ENCODE data around the gene LTA.

LTA gene, protein sequence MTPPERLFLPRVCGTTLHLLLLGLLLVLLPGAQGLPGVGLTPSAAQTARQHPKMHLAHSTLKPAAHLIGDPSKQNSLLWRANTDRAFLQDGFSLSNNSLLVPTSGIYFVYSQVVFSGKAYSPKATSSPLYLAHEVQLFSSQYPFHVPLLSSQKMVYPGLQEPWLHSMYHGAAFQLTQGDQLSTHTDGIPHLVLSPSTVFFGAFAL

DNA sequence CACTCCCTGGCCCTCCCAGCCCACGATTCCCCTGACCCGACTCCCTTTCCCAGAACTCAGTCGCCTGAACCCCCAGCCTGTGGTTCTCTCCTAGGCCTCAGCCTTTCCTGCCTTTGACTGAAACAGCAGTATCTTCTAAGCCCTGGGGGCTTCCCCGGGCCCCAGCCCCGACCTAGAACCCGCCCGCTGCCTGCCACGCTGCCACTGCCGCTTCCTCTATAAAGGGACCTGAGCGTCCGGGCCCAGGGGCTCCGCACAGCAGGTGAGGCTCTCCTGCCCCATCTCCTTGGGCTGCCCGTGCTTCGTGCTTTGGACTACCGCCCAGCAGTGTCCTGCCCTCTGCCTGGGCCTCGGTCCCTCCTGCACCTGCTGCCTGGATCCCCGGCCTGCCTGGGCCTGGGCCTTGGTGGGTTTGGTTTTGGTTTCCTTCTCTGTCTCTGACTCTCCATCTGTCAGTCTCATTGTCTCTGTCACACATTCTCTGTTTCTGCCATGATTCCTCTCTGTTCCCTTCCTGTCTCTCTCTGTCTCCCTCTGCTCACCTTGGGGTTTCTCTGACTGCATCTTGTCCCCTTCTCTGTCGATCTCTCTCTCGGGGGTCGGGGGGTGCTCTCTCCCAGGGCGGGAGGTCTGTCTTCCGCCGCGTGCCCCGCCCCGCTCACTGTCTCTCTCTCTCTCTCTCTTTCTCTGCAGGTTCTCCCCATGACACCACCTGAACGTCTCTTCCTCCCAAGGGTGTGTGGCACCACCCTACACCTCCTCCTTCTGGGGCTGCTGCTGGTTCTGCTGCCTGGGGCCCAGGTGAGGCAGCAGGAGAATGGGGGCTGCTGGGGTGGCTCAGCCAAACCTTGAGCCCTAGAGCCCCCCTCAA is at the start of gene LTA:
LTA (plus strand) TSS at position 249 of the 871 bp plus-strand sequence; CDS start at position 703, 454 bp downstream.
- no peaks in the 10 kb centered on the region for H3K9me3 ChIP-seq (ENCODE audit: control insufficient read depth, insufficient read depth, low read length)
- no peaks in the 10 kb centered on the region for H3K27me3 ChIP-seq (ENCODE audit: control insufficient read depth, insufficient read depth, low read length)
- no peak within 1 kb of the TSS for H3K27ac ChIP-seq (ENCODE audit: low read length)
- H3K36me3 ChIP-seq (ENCODE audit: control insufficient read depth, insufficient read depth, low read length), result no peaks in the 10 kb centered on the region
- DNase-seq (ENCODE audit: low read depth, low spot score), result no peak
- H3K4me3 ChIP-seq (ENCODE audit: low read length), result no peak within 1 kb of the TSS
- H3K4me1 ChIP-seq (ENCODE audit: control insufficient read depth, insufficient read depth, low read length), result 0 out of 2 replicates have a peak, but pooled peaks cover 1% of the 10 kb centered on the region
- WGBS (ENCODE audit: insufficient coverage, insufficient read length), result no CpG with 5 or more reads among the region's 27 CpGs

DNA sequence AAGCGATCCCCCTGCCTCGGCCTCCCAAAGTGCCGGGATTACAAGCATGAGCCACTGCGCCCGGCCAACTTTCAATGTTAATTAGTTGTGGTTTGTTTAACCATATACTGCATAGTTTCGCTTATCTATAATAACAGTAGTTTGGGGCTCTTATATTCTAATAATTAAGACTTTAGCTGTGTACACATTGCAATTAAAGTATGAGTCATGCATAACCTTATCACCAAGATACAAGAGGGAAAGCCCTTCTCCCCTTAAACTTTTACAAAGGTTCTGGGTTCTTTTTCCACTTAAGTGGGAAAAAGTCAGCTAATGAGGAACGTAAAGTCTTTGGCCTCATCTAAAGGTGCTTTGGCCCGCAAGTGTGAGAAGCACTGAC is 46.5 kb upstream of the LTA start:
- Histone ChIP-seq H3K27me3 (ENCODE audit: control insufficient read depth, insufficient read depth, low read length) (no peaks in the 10 kb centered on the region), H3K4me3 (ENCODE audit: low read length) (no peak overlapping the region), H3K4me1 (ENCODE audit: control insufficient read depth, insufficient read depth, low read length) (no peaks in the 10 kb centered on the region), H3K27ac (ENCODE audit: low read length) (no peak overlapping the region), H3K9me3 (ENCODE audit: control insufficient read depth, insufficient read depth, low read length) (no peaks in the 10 kb centered on the region), H3K36me3 (ENCODE audit: control insufficient read depth, insufficient read depth, low read length) (peaks cover 11% of the 10 kb centered on the region)
- no peak for DNase-seq (ENCODE audit: low read depth, low spot score)
- no CpG with 5 or more reads among the region's 8 CpGs for WGBS (ENCODE audit: insufficient coverage, insufficient read length)

DNA sequence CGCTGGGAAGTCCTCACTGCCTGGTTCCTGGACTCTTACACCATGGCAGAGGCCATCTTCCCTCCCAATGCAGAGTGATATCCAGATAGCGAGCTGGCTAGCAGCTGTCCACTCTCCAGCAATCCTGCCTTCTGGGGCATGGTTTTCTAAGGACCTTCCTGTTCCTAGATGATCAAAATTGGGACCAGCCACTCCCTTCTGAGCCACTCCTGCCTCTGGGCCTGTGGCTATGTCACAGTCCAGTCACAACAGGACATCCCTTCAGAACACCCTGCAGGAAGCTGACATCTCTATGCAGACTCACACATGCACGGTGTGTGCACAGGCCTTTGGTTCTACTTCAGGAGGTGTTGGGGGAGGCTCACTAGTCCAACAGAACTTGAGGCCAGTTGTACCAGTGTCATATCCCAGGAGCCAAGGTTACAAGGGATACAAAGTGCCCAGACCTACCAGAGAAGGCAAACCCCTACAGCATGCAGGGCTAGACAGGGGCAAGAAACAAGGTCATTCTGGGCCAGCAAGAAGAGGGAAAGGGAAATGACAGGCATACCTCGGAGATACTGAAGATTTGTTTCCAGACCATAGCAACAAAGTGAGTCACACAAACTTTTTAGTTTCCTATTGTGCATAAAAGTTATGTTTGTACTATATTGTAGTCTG is 46.0 kb upstream of the LTA start:
- no peak for DNase-seq (ENCODE audit: low read depth, low spot score)
- Histone ChIP-seq H3K4me3 (ENCODE audit: low read length) (no peak overlapping the region), H3K36me3 (ENCODE audit: control insufficient read depth, insufficient read depth, low read length) (peaks cover 16% of the 10 kb centered on the region), H3K27me3 (ENCODE audit: control insufficient read depth, insufficient read depth, low read length) (no peaks in the 10 kb centered on the region), H3K9me3 (ENCODE audit: control insufficient read depth, insufficient read depth, low read length) (no peaks in the 10 kb centered on the region), H3K27ac (ENCODE audit: low read length) (no peak overlapping the region), H3K4me1 (ENCODE audit: control insufficient read depth, insufficient read depth, low read length) (no peaks in the 10 kb centered on the region)
- no CpG with 5 or more reads among the region's 4 CpGs for WGBS (ENCODE audit: insufficient coverage, insufficient read length)

DNA sequence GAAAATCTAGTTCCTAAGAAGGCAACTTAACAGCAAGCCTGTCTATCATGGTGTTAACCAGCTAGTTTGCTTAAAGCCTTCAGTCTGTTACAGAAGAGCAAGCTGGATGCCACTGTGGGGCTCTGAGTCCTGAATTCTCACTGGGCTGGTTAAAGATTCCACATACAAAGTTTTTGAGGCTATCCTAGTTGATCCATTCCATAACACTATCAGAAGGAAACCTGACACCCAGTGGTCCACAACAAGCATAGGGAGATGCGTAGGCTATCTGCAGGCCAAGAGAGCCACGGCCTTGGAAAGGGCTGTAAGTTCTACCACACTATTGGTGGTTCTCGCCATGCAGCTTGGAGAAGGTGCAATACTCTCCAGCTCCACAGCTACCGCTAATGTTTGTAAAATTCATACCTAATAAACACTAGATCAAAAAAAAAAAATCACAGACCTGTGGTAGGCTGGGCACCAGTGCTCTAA is 43.7 kb upstream of the LTA start:
- no peaks in the 10 kb centered on the region for H3K9me3 ChIP-seq (ENCODE audit: control insufficient read depth, insufficient read depth, low read length)
- H3K27me3 ChIP-seq (ENCODE audit: control insufficient read depth, insufficient read depth, low read length), result no peaks in the 10 kb centered on the region
- no CpG with 5 or more reads among the region's 4 CpGs for WGBS (ENCODE audit: insufficient coverage, insufficient read length)
- no peak overlapping the region for H3K4me3 ChIP-seq (ENCODE audit: low read length)
- H3K27ac ChIP-seq (ENCODE audit: low read length), result no peak overlapping the region
- no peaks in the 10 kb centered on the region for H3K4me1 ChIP-seq (ENCODE audit: control insufficient read depth, insufficient read depth, low read length)
- peaks cover 32% of the 10 kb centered on the region for H3K36me3 ChIP-seq (ENCODE audit: control insufficient read depth, insufficient read depth, low read length)
- no peak for DNase-seq (ENCODE audit: low read depth, low spot score)

DNA sequence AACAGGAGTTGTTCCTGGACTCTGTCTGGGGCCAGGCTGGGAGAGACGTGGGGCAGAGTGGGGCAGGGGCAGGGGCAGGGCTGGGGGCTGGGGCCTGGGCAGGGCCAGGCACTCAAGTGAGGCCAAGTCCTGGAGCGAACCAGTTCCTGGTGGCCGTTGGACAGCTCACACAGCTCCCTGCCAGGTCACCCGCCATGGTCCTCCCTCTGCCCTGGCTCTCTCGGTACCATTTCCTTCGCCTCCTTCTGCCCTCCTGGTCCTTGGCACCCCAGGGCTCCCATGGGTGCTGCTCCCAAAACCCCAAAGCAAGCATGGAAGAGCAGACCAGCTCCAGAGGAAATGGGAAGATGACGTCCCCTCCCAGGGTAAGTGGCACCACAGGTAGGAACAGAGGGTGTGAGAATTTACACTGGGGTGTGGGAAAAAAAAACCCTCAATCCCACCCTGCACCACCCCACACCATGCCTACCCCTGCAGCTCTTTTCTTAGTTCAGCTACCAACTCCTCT is 43.2 kb upstream of the LTA start, which contains the start of gene MCCD1:
MCCD1 (plus strand) TSS at position 142 of the 508 bp plus-strand sequence; CDS start at position 195, 53 bp downstream.
- Histone ChIP-seq H3K4me1 (ENCODE audit: control insufficient read depth, insufficient read depth, low read length) (no peaks in the 10 kb centered on the region), H3K9me3 (ENCODE audit: control insufficient read depth, insufficient read depth, low read length) (no peaks in the 10 kb centered on the region), H3K4me3 (ENCODE audit: low read length) (no peak within 1 kb of the TSS), H3K36me3 (ENCODE audit: control insufficient read depth, insufficient read depth, low read length) (peaks cover 37% of the 10 kb centered on the region), H3K27me3 (ENCODE audit: control insufficient read depth, insufficient read depth, low read length) (no peaks in the 10 kb centered on the region), H3K27ac (ENCODE audit: low read length) (no peak within 1 kb of the TSS)
- DNase-seq (ENCODE audit: low read depth, low spot score), result no peak
- WGBS (ENCODE audit: insufficient coverage, insufficient read length), result no CpG with 5 or more reads among the region's 7 CpGs

DNA sequence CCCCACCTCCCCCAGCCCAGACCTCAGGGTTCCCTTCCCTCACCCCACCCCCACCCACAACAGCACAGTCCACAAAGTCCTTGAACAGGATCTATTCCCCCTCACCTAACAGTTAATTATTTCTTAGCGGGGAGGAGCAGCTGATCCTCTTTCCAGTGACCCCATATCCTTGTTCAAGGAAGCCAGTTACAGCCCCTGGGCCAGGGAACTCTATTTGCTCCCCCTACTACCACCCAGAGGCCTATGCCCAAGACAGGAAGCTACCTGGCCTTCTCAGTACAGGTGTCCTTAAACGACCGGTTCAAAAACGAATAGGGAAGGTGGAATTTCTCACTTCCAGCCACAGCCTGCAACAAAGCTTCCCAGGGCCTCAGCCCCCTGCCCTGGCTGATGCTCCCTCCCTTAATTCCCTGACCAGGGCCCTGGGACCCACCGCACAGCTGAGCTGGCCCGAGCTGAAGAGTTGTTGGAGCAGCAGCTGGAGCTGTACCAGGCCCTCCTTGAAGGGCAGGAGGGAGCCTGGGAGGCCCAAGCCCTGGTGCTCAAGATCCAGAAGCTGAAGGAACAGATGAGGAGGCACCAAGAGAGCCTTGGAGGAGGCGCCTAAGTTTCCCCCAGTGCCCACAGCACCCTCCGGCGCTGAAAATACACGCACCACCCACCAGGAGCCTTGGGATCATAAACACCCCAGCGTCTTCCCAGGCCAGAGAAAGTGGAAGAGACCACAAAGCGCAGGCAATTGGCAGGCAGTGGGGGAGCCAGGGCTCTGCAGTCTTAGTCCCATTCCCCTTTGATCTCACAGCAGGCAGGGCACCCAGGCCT is 42.5 kb upstream of the LTA start:
- DNase-seq (ENCODE audit: low read depth, low spot score), result no peak
- no peak overlapping the region for H3K4me3 ChIP-seq (ENCODE audit: low read length)
- no peak overlapping the region for H3K27ac ChIP-seq (ENCODE audit: low read length)
- no peaks in the 10 kb centered on the region for H3K9me3 ChIP-seq (ENCODE audit: control insufficient read depth, insufficient read depth, low read length)
- WGBS (ENCODE audit: insufficient coverage, insufficient read length), result no CpG with 5 or more reads among the region's 12 CpGs
- H3K4me1 ChIP-seq (ENCODE audit: control insufficient read depth, insufficient read depth, low read length), result no peaks in the 10 kb centered on the region
- H3K27me3 ChIP-seq (ENCODE audit: control insufficient read depth, insufficient read depth, low read length), result no peaks in the 10 kb centered on the region
- peaks cover 43% of the 10 kb centered on the region for H3K36me3 ChIP-seq (ENCODE audit: control insufficient read depth, insufficient read depth, low read length)

DNA sequence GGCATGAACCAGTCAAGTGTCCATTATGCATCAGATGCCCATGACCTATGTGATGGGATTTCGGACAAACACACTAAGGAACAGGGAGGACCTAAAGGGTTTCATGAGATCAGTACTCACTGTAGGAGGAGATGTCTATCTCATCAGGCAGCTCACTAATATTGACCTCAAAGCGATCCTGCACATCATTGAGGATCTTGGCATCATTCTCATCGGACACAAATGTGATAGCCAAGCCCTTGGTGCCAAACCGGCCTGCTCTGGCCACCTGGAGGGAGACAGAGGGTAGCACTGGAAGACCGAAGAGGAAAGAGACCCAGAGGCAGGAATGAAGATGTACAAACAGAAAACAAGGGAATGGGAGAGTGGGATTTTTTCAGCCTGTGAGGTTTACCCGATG is 41.4 kb upstream of the LTA start:
- no peak for DNase-seq (ENCODE audit: low read depth, low spot score)
- WGBS (ENCODE audit: insufficient coverage, insufficient read length), result no CpG with 5 or more reads among the region's 6 CpGs
- Histone ChIP-seq H3K27me3 (ENCODE audit: control insufficient read depth, insufficient read depth, low read length) (no peaks in the 10 kb centered on the region), H3K27ac (ENCODE audit: low read length) (no peak overlapping the region), H3K36me3 (ENCODE audit: control insufficient read depth, insufficient read depth, low read length) (peaks cover 54% of the 10 kb centered on the region), H3K4me3 (ENCODE audit: low read length) (no peak overlapping the region), H3K9me3 (ENCODE audit: control insufficient read depth, insufficient read depth, low read length) (no peaks in the 10 kb centered on the region), H3K4me1 (ENCODE audit: control insufficient read depth, insufficient read depth, low read length) (no peaks in the 10 kb centered on the region)

DNA sequence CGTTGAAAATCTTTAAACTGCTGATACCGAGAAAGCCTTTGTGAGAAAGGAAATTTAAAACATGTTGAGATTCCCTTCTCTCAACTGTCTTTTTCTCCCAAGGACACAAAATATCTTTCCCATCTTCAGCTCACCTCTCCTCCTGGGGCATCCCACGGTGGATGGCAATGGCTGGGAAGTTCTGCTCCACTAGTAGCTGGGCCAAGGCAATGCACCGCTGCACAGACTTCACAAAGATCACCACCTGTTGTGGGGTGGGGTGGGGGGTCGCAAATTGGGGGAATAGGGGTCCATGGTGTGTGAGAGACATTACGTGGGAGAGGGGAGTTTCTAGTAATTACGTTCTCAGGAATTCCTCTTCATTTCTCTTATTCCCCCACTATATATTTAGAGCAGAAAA is 40.9 kb upstream of the LTA start:
- H3K36me3 ChIP-seq (ENCODE audit: control insufficient read depth, insufficient read depth, low read length), result peaks cover 59% of the 10 kb centered on the region
- DNase-seq (ENCODE audit: low read depth, low spot score), result no peak

DNA sequence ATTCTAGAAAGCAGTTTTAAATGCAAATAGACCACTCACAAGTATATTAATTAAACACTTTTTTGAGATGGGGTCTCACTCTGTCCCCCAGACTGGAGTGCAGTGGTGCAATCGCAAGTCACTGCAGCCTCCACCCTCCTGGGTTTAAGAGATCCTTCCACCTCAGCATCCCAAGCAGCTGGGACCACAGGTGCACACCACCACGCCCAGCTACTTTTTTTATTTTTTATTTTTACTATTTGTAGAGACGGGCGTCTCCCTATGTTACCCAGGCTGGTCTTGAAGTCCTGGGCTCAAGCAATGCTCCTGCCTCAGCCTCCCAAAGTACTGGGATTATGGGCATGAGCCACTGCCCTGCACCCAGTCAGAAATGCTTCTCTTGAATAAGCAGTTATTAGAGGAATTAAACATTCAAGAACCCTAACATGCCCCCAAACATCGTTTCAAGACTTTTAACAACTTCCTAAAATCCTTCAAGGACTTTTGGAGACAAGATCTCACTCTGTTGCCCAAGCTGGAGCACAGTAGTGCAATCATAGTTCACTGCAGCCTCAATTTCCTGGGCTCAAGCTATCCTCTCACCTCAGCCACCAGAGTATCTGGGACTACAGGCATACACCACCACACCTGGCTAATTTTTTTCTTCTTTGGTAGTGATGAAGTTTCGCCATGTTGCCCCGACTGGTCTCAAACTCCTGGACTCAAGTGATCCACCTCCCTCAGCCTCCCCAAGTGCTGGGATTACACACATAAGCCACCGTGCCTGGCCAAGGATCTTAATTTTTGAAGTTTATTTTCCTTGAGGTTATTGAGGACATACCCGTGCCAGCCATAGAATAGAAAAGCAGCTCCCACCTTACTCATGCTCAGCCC is 40.1 kb upstream of the LTA start:
- no CpG with 5 or more reads among the region's 9 CpGs for WGBS (ENCODE audit: insufficient coverage, insufficient read length)
- Histone ChIP-seq H3K27me3 (ENCODE audit: control insufficient read depth, insufficient read depth, low read length) (no peaks in the 10 kb centered on the region), H3K4me3 (ENCODE audit: low read length) (no peak overlapping the region), H3K9me3 (ENCODE audit: control insufficient read depth, insufficient read depth, low read length) (no peaks in the 10 kb centered on the region), H3K27ac (ENCODE audit: low read length) (no peak overlapping the region), H3K4me1 (ENCODE audit: control insufficient read depth, insufficient read depth, low read length) (no peaks in the 10 kb centered on the region), H3K36me3 (ENCODE audit: control insufficient read depth, insufficient read depth, low read length) (peaks cover 66% of the 10 kb centered on the region)
- DNase-seq (ENCODE audit: low read depth, low spot score), result no peak

More for the DNA sequence above, 40.9 kb upstream of the LTA start:
- no peaks in the 10 kb centered on the region for H3K4me1 ChIP-seq (ENCODE audit: control insufficient read depth, insufficient read depth, low read length)
- no peaks in the 10 kb centered on the region for H3K9me3 ChIP-seq (ENCODE audit: control insufficient read depth, insufficient read depth, low read length)
- H3K27me3 ChIP-seq (ENCODE audit: control insufficient read depth, insufficient read depth, low read length), result no peaks in the 10 kb centered on the region
- H3K4me3 ChIP-seq (ENCODE audit: low read length), result no peak overlapping the region
- WGBS (ENCODE audit: insufficient coverage, insufficient read length), result no CpG with 5 or more reads among the region's 7 CpGs
- no peak overlapping the region for H3K27ac ChIP-seq (ENCODE audit: low read length)
